Mesendoderm (in vitro differentiated cells): ENCODE measurements around the gene WDR83.

Source experiments
- DNase-seq: peaks from one replicate; pipeline ENCODE4 v3.0.0; 2013
- H2AK5ac ChIP-seq: 2 replicates; pipeline ENCODE4 v1.6.1; 2013; ENCODE audit warnings: low read length, inconsistent platforms
- H2BK120ac ChIP-seq: 2 replicates; pipeline ENCODE4 v1.6.1; 2013; ENCODE audit warnings: low read depth, mild to moderate bottlenecking, low read length, moderate library complexity, mixed read lengths
- H2BK15ac ChIP-seq: replicated peaks from 2 replicates; pipeline ENCODE4 v1.6.1; 2013; ENCODE audit warnings: low read depth, mild to moderate bottlenecking, moderate library complexity
- H2BK5ac ChIP-seq: 2 replicates; pipeline ENCODE4 v1.6.1; 2013; ENCODE audit warnings: low read length, inconsistent platforms
- H3K18ac ChIP-seq: 2 replicates; pipeline ENCODE4 v1.6.1; 2013; ENCODE audit warnings: mild to moderate bottlenecking, low read length, mixed read lengths
- H3K23ac ChIP-seq: one replicate; pipeline ENCODE4 v1.6.1; 2013; ENCODE audit warnings: low read length
- H3K27ac ChIP-seq: 2 replicates; pipeline ENCODE4 v1.5.1; 2013; ENCODE audit warnings: low read depth, mild to moderate bottlenecking, inconsistent platforms, low read length, moderate library complexity
- H3K27me3 ChIP-seq: 2 replicates; pipeline ENCODE4 v1.6.1; 2013; ENCODE audit warnings: low read length, control low read depth, mild to moderate bottlenecking, inconsistent platforms; ENCODE audit not compliant: insufficient read depth, poor library complexity
- H3K36me3 ChIP-seq: 2 replicates; pipeline ENCODE4 v1.6.1; 2013; ENCODE audit warnings: low read length, inconsistent platforms; ENCODE audit not compliant: control insufficient read depth, insufficient read depth
- H3K4ac ChIP-seq: one replicate; pipeline ENCODE4 v1.6.1; 2013; ENCODE audit warnings: low read depth, mild to moderate bottlenecking, low read length, moderate library complexity
- H3K4me1 ChIP-seq: 2 replicates; pipeline ENCODE4 v1.6.1; 2013; ENCODE audit warnings: low read depth, low read length, inconsistent platforms; ENCODE audit not compliant: control insufficient read depth
- H3K4me2 ChIP-seq: 2 replicates; pipeline ENCODE4 v1.6.1; 2013; ENCODE audit warnings: low read length
- H3K4me3 ChIP-seq: 2 replicates; pipeline ENCODE4 v1.5.1; 2013; ENCODE audit warnings: mild to moderate bottlenecking, low read length
- H3K56ac ChIP-seq: one replicate; pipeline ENCODE4 v1.6.1; 2013; ENCODE audit warnings: low read length
- H3K79me1 ChIP-seq: 2 replicates; pipeline ENCODE4 v1.6.1; 2013; ENCODE audit warnings: low read length, inconsistent platforms
- H3K79me2 ChIP-seq: 2 replicates; pipeline ENCODE4 v1.6.1; 2013; ENCODE audit warnings: mild to moderate bottlenecking, low read length; ENCODE audit not compliant: control insufficient read depth, insufficient read depth
- H3K9ac ChIP-seq: 2 replicates; pipeline ENCODE4 v1.6.1; 2013; ENCODE audit warnings: low read length, inconsistent platforms
- H4K5ac ChIP-seq: one replicate; pipeline ENCODE4 v1.6.1; 2013; ENCODE audit warnings: low read length
- H4K8ac ChIP-seq: one replicate; pipeline ENCODE4 v1.6.1; 2013; ENCODE audit warnings: low read depth, mild to moderate bottlenecking, control low read depth, low read length, moderate library complexity
- WGBS: extraction: QIAGEN DNeasy Blood & Tissue Kit; methylation state at CpG from one replicate; pipeline ENCODE4 v1.1.7; 2013; ENCODE audit warnings: low lambda C conversion rate, missing lambda C conversion rate; ENCODE audit not compliant: insufficient coverage; ENCODE audit errors: extremely low coverage; 5-methylcytosine and 5-hydroxymethylcytosine counted together

The WDR83 gene

DNA sequence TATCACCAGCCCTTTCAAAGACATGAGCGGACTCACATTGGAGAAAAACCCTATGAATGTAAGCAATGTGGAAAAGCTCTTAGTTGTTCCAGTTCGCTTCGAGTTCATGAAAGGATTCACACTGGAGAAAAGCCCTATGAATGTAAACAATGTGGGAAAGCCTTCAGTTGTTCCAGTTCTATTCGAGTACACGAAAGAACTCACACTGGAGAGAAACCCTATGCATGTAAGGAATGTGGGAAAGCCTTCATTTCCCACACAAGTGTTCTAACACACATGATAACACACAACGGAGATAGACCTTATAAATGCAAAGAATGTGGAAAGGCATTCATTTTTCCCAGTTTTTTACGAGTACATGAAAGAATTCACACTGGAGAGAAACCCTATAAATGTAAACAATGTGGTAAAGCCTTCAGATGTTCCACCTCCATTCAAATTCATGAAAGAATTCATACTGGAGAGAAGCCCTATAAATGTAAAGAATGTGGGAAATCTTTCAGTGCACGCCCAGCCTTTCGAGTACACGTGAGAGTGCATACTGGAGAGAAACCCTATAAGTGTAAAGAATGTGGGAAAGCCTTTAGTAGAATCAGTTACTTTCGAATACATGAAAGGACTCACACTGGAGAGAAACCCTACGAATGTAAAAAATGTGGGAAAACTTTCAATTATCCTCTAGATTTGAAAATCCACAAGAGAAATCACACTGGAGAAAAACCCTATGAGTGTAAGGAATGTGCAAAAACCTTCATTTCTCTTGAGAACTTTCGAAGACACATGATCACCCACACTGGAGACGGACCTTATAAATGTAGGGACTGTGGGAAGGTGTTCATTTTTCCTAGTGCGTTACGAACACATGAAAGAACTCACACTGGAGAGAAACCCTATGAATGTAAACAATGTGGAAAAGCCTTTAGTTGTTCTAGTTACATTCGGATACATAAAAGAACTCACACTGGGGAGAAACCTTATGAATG is 38.3 kb upstream of the WDR83 start:
- no peak overlapping the region for H2BK15ac ChIP-seq
- no peak overlapping the region for H2BK120ac ChIP-seq
- peak; percentile 69 for DNase-seq
- no peak overlapping the region for H3K4me2 ChIP-seq
- H3K4me3 ChIP-seq, result peak overlapping the region; percentile 32
- no peaks in the 10 kb centered on the region for H3K4me1 ChIP-seq
- no peak overlapping the region for H3K4ac ChIP-seq
- H2AK5ac ChIP-seq, result no peak overlapping the region
- no peaks in the 10 kb centered on the region for H3K79me2 ChIP-seq
- H3K79me1 ChIP-seq, result no peaks in the 10 kb centered on the region
- no peak overlapping the region for H3K56ac ChIP-seq
- peaks cover 13% of the 10 kb centered on the region for H3K36me3 ChIP-seq
- H3K27me3 ChIP-seq, result no peaks in the 10 kb centered on the region
- no peak overlapping the region for H3K27ac ChIP-seq
- no peak overlapping the region for H3K18ac ChIP-seq
- WGBS, result no CpG with 5 or more reads among the region's 17 CpGs
- no peak overlapping the region for H3K23ac ChIP-seq
- H2BK5ac ChIP-seq, result no peak overlapping the region
- H4K8ac ChIP-seq, result no peak overlapping the region
- no peak overlapping the region for H3K9ac ChIP-seq
- H4K5ac ChIP-seq, result no peak overlapping the region

GRCh38 chr19:12629215-12629614 is 37.4 kb upstream of the WDR83 start:
- Histone ChIP-seq H3K27ac (no peak overlapping the region), H3K4ac (no peak overlapping the region), H3K79me2 (no peaks in the 10 kb centered on the region), H3K18ac (no peak overlapping the region), H2AK5ac (no peak overlapping the region), H3K56ac (no peak overlapping the region), H3K79me1 (no peaks in the 10 kb centered on the region), H4K8ac (no peak overlapping the region), H3K4me3 (no peak overlapping the region), H4K5ac (no peak overlapping the region), H3K36me3 (peaks cover 13% of the 10 kb centered on the region), H3K4me2 (no peak overlapping the region), H3K23ac (no peak overlapping the region), H2BK15ac (no peak overlapping the region), H2BK120ac (no peak overlapping the region), H2BK5ac (no peak overlapping the region), H3K4me1 (no peaks in the 10 kb centered on the region), H3K9ac (no peak overlapping the region), H3K27me3 (no peaks in the 10 kb centered on the region)
- WGBS, result no CpG with 5 or more reads among the region's 7 CpGs
- DNase-seq, result no peak

GRCh38 chr19:12636631-12637030 is 30.0 kb upstream of the WDR83 start:
- no peak overlapping the region for H2BK15ac ChIP-seq
- H3K27ac ChIP-seq, result no peak overlapping the region
- H3K23ac ChIP-seq, result no peak overlapping the region
- H3K18ac ChIP-seq, result no peak overlapping the region
- H3K4me3 ChIP-seq, result no peak overlapping the region
- no peak overlapping the region for H2BK120ac ChIP-seq
- no peaks in the 10 kb centered on the region for H3K79me2 ChIP-seq
- no peaks in the 10 kb centered on the region for H3K4me1 ChIP-seq
- H3K4me2 ChIP-seq, result no peak overlapping the region
- H4K8ac ChIP-seq, result no peak overlapping the region
- no peak overlapping the region for H2BK5ac ChIP-seq
- H2AK5ac ChIP-seq, result no peak overlapping the region
- no peak overlapping the region for H3K9ac ChIP-seq
- H4K5ac ChIP-seq, result no peak overlapping the region
- H3K56ac ChIP-seq, result no peak overlapping the region
- no peak for DNase-seq
- no peak overlapping the region for H3K4ac ChIP-seq
- H3K36me3 ChIP-seq, result no peaks in the 10 kb centered on the region
- WGBS, result no CpG with 5 or more reads among the region's 13 CpGs
- H3K79me1 ChIP-seq, result no peaks in the 10 kb centered on the region
- no peaks in the 10 kb centered on the region for H3K27me3 ChIP-seq

DNA sequence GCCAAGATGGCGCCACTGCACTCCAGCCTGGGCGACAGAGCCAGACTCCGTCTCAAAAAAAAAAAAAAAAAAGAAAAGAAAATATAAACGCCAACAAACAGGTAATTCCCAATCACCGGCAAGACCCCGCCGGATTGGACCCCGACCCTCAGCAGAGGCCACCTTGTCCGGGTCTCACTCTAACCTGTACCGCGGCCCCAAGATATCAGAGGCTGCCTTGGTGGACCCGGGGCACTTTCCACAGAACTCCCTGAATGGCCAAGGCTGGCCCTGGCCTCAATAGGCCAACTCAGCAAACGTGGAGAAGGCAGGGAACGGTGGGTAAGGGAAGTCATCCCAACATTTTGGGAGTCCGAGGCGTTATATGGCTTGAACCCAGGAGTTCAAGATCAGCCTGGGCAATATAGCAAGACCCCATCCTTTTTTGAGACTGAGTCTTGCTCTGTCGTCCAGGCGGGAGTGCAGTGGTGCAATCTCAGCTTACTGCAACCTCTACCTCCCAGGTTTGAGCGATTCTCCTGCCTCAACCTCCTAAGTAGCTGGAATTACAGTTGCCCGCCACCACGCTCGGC is 27.9 kb upstream of the WDR83 start:
- Histone ChIP-seq H2AK5ac (no peak overlapping the region), H3K27me3 (no peaks in the 10 kb centered on the region), H4K5ac (no peak overlapping the region), H3K56ac (no peak overlapping the region), H3K79me1 (no peaks in the 10 kb centered on the region), H2BK15ac (no peak overlapping the region), H4K8ac (no peak overlapping the region), H3K18ac (no peak overlapping the region), H3K4me3 (no peak overlapping the region), H3K4me2 (no peak overlapping the region), H3K4ac (no peak overlapping the region), H3K9ac (no peak overlapping the region), H3K79me2 (no peaks in the 10 kb centered on the region), H3K23ac (no peak overlapping the region), H3K27ac (no peak overlapping the region), H3K36me3 (no peaks in the 10 kb centered on the region), H3K4me1 (no peaks in the 10 kb centered on the region), H2BK5ac (no peak overlapping the region), H2BK120ac (no peak overlapping the region)
- no peak for DNase-seq
- no CpG with 5 or more reads among the region's 22 CpGs for WGBS

DNA sequence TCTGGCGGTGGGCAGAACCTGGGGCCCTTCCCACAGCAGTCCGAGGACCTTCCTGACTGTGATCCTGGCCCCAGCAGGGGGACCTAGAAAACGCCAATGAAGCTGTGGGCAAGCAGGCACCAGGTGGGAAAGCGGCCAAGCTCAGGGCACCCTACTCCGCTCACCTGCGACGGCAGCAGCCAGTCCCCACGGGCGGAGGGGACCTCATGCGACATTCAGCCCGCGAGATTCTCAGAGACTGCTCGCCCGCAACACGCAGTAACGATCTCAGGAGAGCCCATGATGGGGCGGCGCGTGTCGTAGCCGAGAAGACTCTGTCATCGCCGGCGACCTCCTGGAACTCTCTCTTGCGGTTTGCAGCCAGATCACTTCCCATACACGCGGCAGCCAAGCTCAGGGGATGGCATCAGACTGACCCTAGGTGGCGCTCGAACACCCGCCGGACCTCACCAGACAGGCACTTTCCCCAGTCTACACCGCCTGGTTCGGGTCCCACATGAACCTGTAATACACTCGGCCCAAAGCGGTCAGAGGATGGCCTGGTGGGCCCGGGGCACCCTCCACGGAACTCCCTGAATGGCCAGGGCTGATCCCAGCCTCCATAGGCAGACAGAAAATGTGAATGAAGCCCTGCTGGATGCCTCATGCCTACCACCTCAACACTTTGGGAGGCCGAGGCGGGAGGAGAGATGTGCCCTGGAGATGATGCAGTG is 26.6 kb upstream of the WDR83 start:
- Histone ChIP-seq H3K4me3 (no peak overlapping the region), H3K9ac (peak overlapping the region; percentile 67), H3K23ac (no peak overlapping the region), H3K4me2 (peak overlapping the region; percentile 66), H2BK15ac (no peak overlapping the region), H3K27me3 (no peaks in the 10 kb centered on the region), H3K4me1 (no peaks in the 10 kb centered on the region), H2AK5ac (no peak overlapping the region), H3K79me1 (no peaks in the 10 kb centered on the region), H3K4ac (no peak overlapping the region), H3K27ac (no peak overlapping the region), H3K79me2 (no peaks in the 10 kb centered on the region), H2BK120ac (no peak overlapping the region), H3K56ac (peak overlapping the region; percentile 88), H4K8ac (no peak overlapping the region), H3K18ac (no peak overlapping the region), H3K36me3 (no peaks in the 10 kb centered on the region), H4K5ac (no peak overlapping the region), H2BK5ac (no peak overlapping the region)
- WGBS, result no CpG with 5 or more reads among the region's 39 CpGs
- peak; percentile 91 for DNase-seq
